Measurements from ENCODE around the gene RCAN2.
"Not testable (repeated sequence)": the region's sequence is repeated elsewhere in the genome, so short reads cannot be mapped to it uniquely, and the experiment has no call there.

Gene RCAN2

GRCh38 chr6:46381579-46381978, 109.7 kb downstream of the RCAN2 start:
- DNase-seq = no peak

- no peak for DNase-seq
Observed at GRCh38 chr6:46381057-46381456, 110.2 kb downstream of the RCAN2 start.

- DNase-seq = no peak
Observed at GRCh38 chr6:46380152-46380807, 111.0 kb downstream of the RCAN2 start.

- no peak for DNase-seq
Observed at GRCh38 chr6:46378882-46379416, 112.3 kb downstream of the RCAN2 start.

GRCh38 chr6:46378161-46378881, 112.9 kb downstream of the RCAN2 start:
- DNase-seq = no peak

- DNase-seq = no peak
Observed at GRCh38 chr6:46377209-46377608, 114.0 kb downstream of the RCAN2 start.

GRCh38 chr6:46376562-46377061, 114.6 kb downstream of the RCAN2 start:
- no peak for DNase-seq

- DNase-seq = no peak
Observed at GRCh38 chr6:46370622-46371021, 120.6 kb downstream of the RCAN2 start.

GRCh38 chr6:46368169-46368536, 123.1 kb downstream of the RCAN2 start:
- no peak for DNase-seq

- DNase-seq = no peak
Observed at GRCh38 chr6:46367354-46368168, 123.7 kb downstream of the RCAN2 start.

GRCh38 chr6:46366190-46366900, 124.9 kb downstream of the RCAN2 start:
- no peak for DNase-seq

- no peak for DNase-seq
Observed at GRCh38 chr6:46357591-46357990, 133.7 kb downstream of the RCAN2 start.

GRCh38 chr6:46356543-46356942, 134.7 kb downstream of the RCAN2 start:
- no peak for DNase-seq

GRCh38 chr6:46353528-46353927, 137.7 kb downstream of the RCAN2 start:
- no peak for DNase-seq

- DNase-seq = peak; percentile 10
Observed at GRCh38 chr6:46352541-46353268, 138.5 kb downstream of the RCAN2 start.

- DNase-seq = no peak
Observed at GRCh38 chr6:46350714-46351113, 140.5 kb downstream of the RCAN2 start.

- no peak for DNase-seq
Observed at GRCh38 chr6:46347669-46348068, 143.6 kb downstream of the RCAN2 start.

GRCh38 chr6:46340246-46340645, 151.0 kb downstream of the RCAN2 start:
- DNase-seq = no peak

GRCh38 chr6:46338131-46338530, 153.1 kb downstream of the RCAN2 start:
- no peak for DNase-seq

GRCh38 chr6:46334442-46334841, 156.8 kb downstream of the RCAN2 start:
- DNase-seq = no peak

- no peak for DNase-seq
Observed at GRCh38 chr6:46333481-46333880, 157.8 kb downstream of the RCAN2 start.

GRCh38 chr6:46332448-46332847, 158.8 kb downstream of the RCAN2 start:
- DNase-seq = not testable (repeated sequence)

Data from fibroblast of skin of right biceps (primary cell).